ENCODE results near the gene TEX13D. TPM values are rescaled to one million over a fixed set of nuclear protein-coding genes. Genes with fewer than 3 reads are reported as not detected.

Gene TEX13D
- total RNA-seq, 1 donor from 2014 or later, result not detected

- H3K27me3 Mint-ChIP-seq (ENCODE audit: unreplicated experiment), result no peaks in the 10 kb centered on the region
- no peaks in the 10 kb centered on the region for H3K4me1 Mint-ChIP-seq (ENCODE audit: unreplicated experiment)
- H3K9me3 Mint-ChIP-seq (ENCODE audit: unreplicated experiment), result no peaks in the 10 kb centered on the region
- no peaks in the 10 kb centered on the region for H3K36me3 Mint-ChIP-seq (ENCODE audit: low read depth, unreplicated experiment)
- TF ChIP-seq, protein P1, sequence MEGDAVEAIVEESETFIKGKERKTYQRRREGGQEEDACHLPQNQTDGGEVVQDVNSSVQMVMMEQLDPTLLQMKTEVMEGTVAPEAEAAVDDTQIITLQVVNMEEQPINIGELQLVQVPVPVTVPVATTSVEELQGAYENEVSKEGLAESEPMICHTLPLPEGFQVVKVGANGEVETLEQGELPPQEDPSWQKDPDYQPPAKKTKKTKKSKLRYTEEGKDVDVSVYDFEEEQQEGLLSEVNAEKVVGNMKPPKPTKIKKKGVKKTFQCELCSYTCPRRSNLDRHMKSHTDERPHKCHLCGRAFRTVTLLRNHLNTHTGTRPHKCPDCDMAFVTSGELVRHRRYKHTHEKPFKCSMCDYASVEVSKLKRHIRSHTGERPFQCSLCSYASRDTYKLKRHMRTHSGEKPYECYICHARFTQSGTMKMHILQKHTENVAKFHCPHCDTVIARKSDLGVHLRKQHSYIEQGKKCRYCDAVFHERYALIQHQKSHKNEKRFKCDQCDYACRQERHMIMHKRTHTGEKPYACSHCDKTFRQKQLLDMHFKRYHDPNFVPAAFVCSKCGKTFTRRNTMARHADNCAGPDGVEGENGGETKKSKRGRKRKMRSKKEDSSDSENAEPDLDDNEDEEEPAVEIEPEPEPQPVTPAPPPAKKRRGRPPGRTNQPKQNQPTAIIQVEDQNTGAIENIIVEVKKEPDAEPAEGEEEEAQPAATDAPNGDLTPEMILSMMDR (IDR thresholded peaks at IDR 0.05; ENCODE audit: unreplicated experiment), result no peak
- no peak for DNase-seq (ENCODE audit: low spot score)
- H3K27ac Mint-ChIP-seq (ENCODE audit: unreplicated experiment), result no peak overlapping the region
- no peak overlapping the region for H3K4me3 Mint-ChIP-seq (ENCODE audit: unreplicated experiment)
Measured at GRCh38 chrX:124362072-124362471, 29.6 kb downstream of the TEX13D start.

GRCh38 chrX:124362761-124363160 lies 30.3 kb downstream of the TEX13D start:
- H3K4me1 Mint-ChIP-seq (ENCODE audit: unreplicated experiment), result no peaks in the 10 kb centered on the region

GRCh38 chrX:124369722-124370121 lies 37.3 kb downstream of the TEX13D start:
- TF ChIP-seq, protein P1 (IDR thresholded peaks at IDR 0.05; ENCODE audit: unreplicated experiment), result no peak
- Mint-ChIP-seq H3K4me1 (ENCODE audit: unreplicated experiment) (no peaks in the 10 kb centered on the region), H3K27me3 (ENCODE audit: unreplicated experiment) (no peaks in the 10 kb centered on the region), H3K4me3 (ENCODE audit: unreplicated experiment) (no peak overlapping the region), H3K9me3 (ENCODE audit: unreplicated experiment) (no peaks in the 10 kb centered on the region), H3K36me3 (ENCODE audit: low read depth, unreplicated experiment) (no peaks in the 10 kb centered on the region), H3K27ac (ENCODE audit: unreplicated experiment) (no peak overlapping the region)
- no peak for DNase-seq (ENCODE audit: low spot score)

More at GRCh38 chrX:124362761-124363160, 30.3 kb downstream of the TEX13D start:
- no peak for DNase-seq (ENCODE audit: low spot score)
- no peak overlapping the region for H3K4me3 Mint-ChIP-seq (ENCODE audit: unreplicated experiment)
- H3K27me3 Mint-ChIP-seq (ENCODE audit: unreplicated experiment), result no peaks in the 10 kb centered on the region
- H3K27ac Mint-ChIP-seq (ENCODE audit: unreplicated experiment), result no peak overlapping the region
- no peaks in the 10 kb centered on the region for H3K9me3 Mint-ChIP-seq (ENCODE audit: unreplicated experiment)
- TF ChIP-seq, protein P1 (IDR thresholded peaks at IDR 0.05; ENCODE audit: unreplicated experiment), result no peak
- H3K36me3 Mint-ChIP-seq (ENCODE audit: low read depth, unreplicated experiment), result no peaks in the 10 kb centered on the region

DNA sequence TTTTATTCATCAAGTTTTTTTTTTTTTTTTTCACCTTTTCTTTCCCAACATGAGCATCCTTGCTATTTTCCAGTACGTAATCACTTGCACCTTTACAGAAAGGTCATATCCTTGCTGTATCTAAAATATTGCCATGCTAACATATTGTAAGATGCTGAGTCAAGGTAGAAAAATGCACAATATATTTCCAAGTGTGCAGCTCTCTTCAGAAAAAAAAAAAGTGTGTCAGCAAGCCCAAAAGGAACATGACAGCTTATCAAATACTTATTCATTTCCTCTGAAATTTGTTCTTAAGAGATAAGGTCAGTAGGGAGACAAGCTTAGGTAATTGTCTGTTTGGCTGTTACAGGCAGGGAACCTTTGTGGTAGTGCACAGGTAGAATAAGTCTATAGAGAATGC lies 40.9 kb downstream of the TEX13D start:
- H3K4me3 Mint-ChIP-seq (ENCODE audit: unreplicated experiment), result no peak overlapping the region
- no peak for DNase-seq (ENCODE audit: low spot score)
- no peaks in the 10 kb centered on the region for H3K27me3 Mint-ChIP-seq (ENCODE audit: unreplicated experiment)
- H3K36me3 Mint-ChIP-seq (ENCODE audit: low read depth, unreplicated experiment), result no peaks in the 10 kb centered on the region
- no peaks in the 10 kb centered on the region for H3K9me3 Mint-ChIP-seq (ENCODE audit: unreplicated experiment)
- H3K4me1 Mint-ChIP-seq (ENCODE audit: unreplicated experiment), result no peaks in the 10 kb centered on the region
- TF ChIP-seq, protein P1 (IDR thresholded peaks at IDR 0.05; ENCODE audit: unreplicated experiment), result no peak
- H3K27ac Mint-ChIP-seq (ENCODE audit: unreplicated experiment), result no peak overlapping the region

DNA sequence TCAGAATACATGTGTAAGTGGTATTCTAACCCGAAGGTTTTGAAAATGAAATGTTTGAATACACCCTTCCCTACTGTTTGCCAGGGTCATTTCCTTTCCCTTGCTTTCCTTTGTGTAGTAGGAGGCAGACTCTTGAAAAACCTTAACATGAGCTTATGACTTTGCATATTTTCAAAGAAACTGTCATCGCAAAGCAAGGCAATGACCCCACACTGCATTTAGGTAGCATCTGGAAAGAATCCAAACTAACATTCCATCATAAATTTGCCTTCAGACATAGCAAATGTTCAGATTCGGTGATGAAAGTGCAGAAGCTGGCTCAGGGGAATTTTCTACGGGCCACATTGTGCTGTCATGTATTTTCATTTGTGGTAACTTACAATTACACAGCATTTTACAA lies 46.2 kb downstream of the TEX13D start:
- Mint-ChIP-seq H3K4me3 (ENCODE audit: unreplicated experiment) (no peak overlapping the region), H3K36me3 (ENCODE audit: low read depth, unreplicated experiment) (no peaks in the 10 kb centered on the region), H3K27me3 (ENCODE audit: unreplicated experiment) (no peaks in the 10 kb centered on the region), H3K27ac (ENCODE audit: unreplicated experiment) (no peak overlapping the region), H3K9me3 (ENCODE audit: unreplicated experiment) (no peaks in the 10 kb centered on the region), H3K4me1 (ENCODE audit: unreplicated experiment) (no peaks in the 10 kb centered on the region)
- no peak for DNase-seq (ENCODE audit: low spot score)
- TF ChIP-seq, protein P1 (IDR thresholded peaks at IDR 0.05; ENCODE audit: unreplicated experiment), result no peak

All from endothelial cell (in vitro differentiated cells).